ENCODE measurements around the gene ZBED4.
"Not testable (repeated sequence)": the region's sequence is repeated elsewhere in the genome, so short reads cannot be mapped to it uniquely, and the experiment has no call there.

The ZBED4 gene

GRCh38 chr22:49852898-49853894 is at the start of gene ZBED4:
ZBED4 (plus strand) TSS chr22:49853844; CDS start chr22:49883663, 29,819 bp downstream.
- DNase-seq, result peak; percentile 82 to 85

GRCh38 chr22:49807129-49807528 is 46.5 kb upstream of the ZBED4 start:
- no peak for DNase-seq

- DNase-seq, result no peak
Observed at GRCh38 chr22:49807780-49808708, 45.6 kb upstream of the ZBED4 start.

- DNase-seq, result peak in 1 of 2 experiments; percentile 23
Observed at GRCh38 chr22:49810363-49811019, 43.2 kb upstream of the ZBED4 start.

GRCh38 chr22:49811020-49811791 is 42.4 kb upstream of the ZBED4 start:
- peak; percentile 54 to 65 for DNase-seq

GRCh38 chr22:49812838-49813237 is 40.8 kb upstream of the ZBED4 start:
- DNase-seq, result no peak

- DNase-seq, result no peak
Observed at GRCh38 chr22:49814164-49814686, 39.4 kb upstream of the ZBED4 start.

- no peak for DNase-seq
Observed at GRCh38 chr22:49814856-49815255, 38.8 kb upstream of the ZBED4 start.

- no peak for DNase-seq
Observed at GRCh38 chr22:49815641-49816091, 38.0 kb upstream of the ZBED4 start.

GRCh38 chr22:49817359-49817758 is 36.3 kb upstream of the ZBED4 start:
- DNase-seq, result no peak

GRCh38 chr22:49820984-49821383 is 32.7 kb upstream of the ZBED4 start:
- DNase-seq, result no peak

GRCh38 chr22:49821741-49822140 is 31.9 kb upstream of the ZBED4 start:
- DNase-seq, result not testable (repeated sequence)

- DNase-seq, result no peak
Observed at GRCh38 chr22:49823289-49824045, 30.2 kb upstream of the ZBED4 start.

GRCh38 chr22:49824185-49824925 is 29.3 kb upstream of the ZBED4 start:
- DNase-seq, result no peak

- DNase-seq, result no peak
Observed at GRCh38 chr22:49824936-49825335, 28.7 kb upstream of the ZBED4 start.

GRCh38 chr22:49825436-49825835 is 28.2 kb upstream of the ZBED4 start:
- DNase-seq, result no peak

GRCh38 chr22:49825944-49826602 is 27.6 kb upstream of the ZBED4 start:
- DNase-seq, result peak in 1 of 2 experiments; percentile 9

- no peak for DNase-seq
Observed at GRCh38 chr22:49826603-49827270, 26.9 kb upstream of the ZBED4 start.
